ENCODE results near the gene CYP21A2. TPM values are rescaled to one million over a fixed set of nuclear protein-coding genes. Genes with fewer than 3 reads are reported as not detected.

The CYP21A2 gene
- total and polyA plus RNA-seq, 2 experiments from 2014 or later: 0.62 to 1.0 TPM

GRCh38 chr6:32073613-32074012 is 35.4 kb downstream of the CYP21A2 start:
- H3K27ac ChIP-seq: no peak overlapping the region
- H3K27me3 ChIP-seq: no peaks in the 10 kb centered on the region
- no peak for TF ChIP-seq CTCF (IDR thresholded peaks at IDR 0.05; ENCODE audit: low read depth, low read length)
- no peak overlapping the region for H3K4me3 ChIP-seq
- H3K36me3 ChIP-seq: no peaks in the 10 kb centered on the region
- no peaks in the 10 kb centered on the region for H3K4me1 ChIP-seq (ENCODE audit: low read depth)
- DNase-seq (ENCODE audit: low read depth in 1 of 2, low spot score in 1 of 2): no peak
- H3K9me3 ChIP-seq (ENCODE audit: low read depth): no peaks in the 10 kb centered on the region

- H3K4me1 ChIP-seq (ENCODE audit: low read depth): no peaks in the 10 kb centered on the region
- no peaks in the 10 kb centered on the region for H3K36me3 ChIP-seq
- H3K27me3 ChIP-seq: no peaks in the 10 kb centered on the region
- no peak overlapping the region for H3K4me3 ChIP-seq
- H3K27ac ChIP-seq: no peak overlapping the region
- TF ChIP-seq CTCF (IDR thresholded peaks at IDR 0.05; ENCODE audit: low read depth, low read length): no peak
- no peaks in the 10 kb centered on the region for H3K9me3 ChIP-seq (ENCODE audit: low read depth)
- DNase-seq (ENCODE audit: low read depth in 1 of 2, low spot score in 1 of 2): peak in 1 of 2 donors; percentile 50
Measured at GRCh38 chr6:32074996-32075532, 36.8 kb downstream of the CYP21A2 start.

GRCh38 chr6:32075781-32076180 is 37.6 kb downstream of the CYP21A2 start:
- H3K27me3 ChIP-seq: no peaks in the 10 kb centered on the region
- H3K27ac ChIP-seq: no peak overlapping the region
- H3K36me3 ChIP-seq: no peaks in the 10 kb centered on the region
- H3K4me1 ChIP-seq (ENCODE audit: low read depth): no peaks in the 10 kb centered on the region
- no peak for DNase-seq (ENCODE audit: low read depth in 1 of 2, low spot score in 1 of 2)
- H3K4me3 ChIP-seq: no peak overlapping the region
- no peak for TF ChIP-seq CTCF (IDR thresholded peaks at IDR 0.05; ENCODE audit: low read depth, low read length)
- H3K9me3 ChIP-seq (ENCODE audit: low read depth): no peaks in the 10 kb centered on the region

- Histone ChIP-seq H3K4me3 (no peak overlapping the region), H3K27ac (no peak overlapping the region), H3K9me3 (ENCODE audit: low read depth) (no peaks in the 10 kb centered on the region), H3K27me3 (no peaks in the 10 kb centered on the region), H3K36me3 (no peaks in the 10 kb centered on the region), H3K4me1 (ENCODE audit: low read depth) (no peaks in the 10 kb centered on the region)
- peak in 1 of 2 donors; percentile 83 for DNase-seq (ENCODE audit: low read depth in 1 of 2, low spot score in 1 of 2)
- TF ChIP-seq CTCF (IDR thresholded peaks at IDR 0.05; ENCODE audit: low read depth, low read length): no peak
Measured at GRCh38 chr6:32076321-32076809, 38.1 kb downstream of the CYP21A2 start.

- no peaks in the 10 kb centered on the region for H3K4me1 ChIP-seq (ENCODE audit: low read depth)
- H3K36me3 ChIP-seq: no peaks in the 10 kb centered on the region
- no peak overlapping the region for H3K4me3 ChIP-seq
- no peak overlapping the region for H3K27ac ChIP-seq
- H3K27me3 ChIP-seq: no peaks in the 10 kb centered on the region
- H3K9me3 ChIP-seq (ENCODE audit: low read depth): no peaks in the 10 kb centered on the region
- no peak for TF ChIP-seq CTCF (IDR thresholded peaks at IDR 0.05; ENCODE audit: low read depth, low read length)
- no peak for DNase-seq (ENCODE audit: low read depth in 1 of 2, low spot score in 1 of 2)
Measured at GRCh38 chr6:32079566-32080290, 41.5 kb downstream of the CYP21A2 start.

Measured in cardiac muscle cell (in vitro differentiated cells and primary cell).